NCI-H1048 (cell line): ENCODE results near the gene FAM117A.
A peak's percentile ranks its signal among the peaks of the same experiment; 100 is the strongest.

Experiments used
- DNase-seq: peaks from one replicate; lab custom pipeline; 2025; lab: John Stamatoyannopoulos, UW

Gene FAM117A, protein sequence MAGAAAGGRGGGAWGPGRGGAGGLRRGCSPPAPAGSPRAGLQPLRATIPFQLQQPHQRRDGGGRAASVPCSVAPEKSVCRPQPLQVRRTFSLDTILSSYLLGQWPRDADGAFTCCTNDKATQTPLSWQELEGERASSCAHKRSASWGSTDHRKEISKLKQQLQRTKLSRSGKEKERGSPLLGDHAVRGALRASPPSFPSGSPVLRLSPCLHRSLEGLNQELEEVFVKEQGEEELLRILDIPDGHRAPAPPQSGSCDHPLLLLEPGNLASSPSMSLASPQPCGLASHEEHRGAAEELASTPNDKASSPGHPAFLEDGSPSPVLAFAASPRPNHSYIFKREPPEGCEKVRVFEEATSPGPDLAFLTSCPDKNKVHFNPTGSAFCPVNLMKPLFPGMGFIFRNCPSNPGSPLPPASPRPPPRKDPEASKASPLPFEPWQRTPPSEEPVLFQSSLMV

DNA sequence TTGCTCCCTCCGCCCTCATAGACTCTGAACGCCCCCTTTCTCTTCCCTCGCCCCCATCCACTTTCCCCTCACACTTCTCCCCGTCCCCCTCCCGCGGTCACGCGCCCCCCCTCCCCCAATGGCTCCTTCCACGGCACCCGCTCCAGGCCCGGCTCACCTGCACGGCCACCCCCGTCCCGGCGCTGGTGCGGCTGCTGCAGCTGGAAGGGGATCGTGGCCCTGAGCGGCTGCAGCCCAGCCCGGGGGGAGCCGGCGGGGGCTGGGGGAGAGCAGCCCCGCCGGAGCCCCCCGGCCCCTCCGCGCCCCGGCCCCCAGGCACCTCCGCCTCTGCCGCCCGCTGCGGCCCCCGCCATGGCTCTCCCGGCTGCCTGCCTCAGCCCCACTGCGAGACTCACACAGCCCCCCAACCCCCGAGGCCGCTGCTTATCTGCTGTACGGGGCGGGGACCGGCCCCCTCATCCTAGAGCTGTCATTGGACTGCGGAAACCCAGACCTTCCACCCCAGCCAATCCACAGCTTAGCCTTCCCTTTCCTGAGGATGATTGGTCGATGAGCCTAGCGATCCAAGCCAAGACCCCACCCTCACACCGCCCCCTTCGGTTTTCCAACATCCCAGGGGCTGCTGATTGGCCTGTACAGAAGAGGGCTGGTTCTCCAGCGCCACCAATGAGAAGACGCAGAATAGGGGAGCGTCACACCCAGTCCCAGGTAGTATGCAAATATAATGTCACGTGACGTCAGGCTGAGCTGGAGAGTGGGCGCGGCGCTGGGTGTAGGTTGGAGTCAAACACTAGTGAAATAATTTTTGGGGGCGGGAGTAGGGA is at the start of gene FAM117A:
FAM117A (minus strand) TSS at position 397 of the 824 bp plus-strand sequence; CDS start at position 353, 44 bp downstream.
- DNase-seq, result peak; percentile 98

DNA sequence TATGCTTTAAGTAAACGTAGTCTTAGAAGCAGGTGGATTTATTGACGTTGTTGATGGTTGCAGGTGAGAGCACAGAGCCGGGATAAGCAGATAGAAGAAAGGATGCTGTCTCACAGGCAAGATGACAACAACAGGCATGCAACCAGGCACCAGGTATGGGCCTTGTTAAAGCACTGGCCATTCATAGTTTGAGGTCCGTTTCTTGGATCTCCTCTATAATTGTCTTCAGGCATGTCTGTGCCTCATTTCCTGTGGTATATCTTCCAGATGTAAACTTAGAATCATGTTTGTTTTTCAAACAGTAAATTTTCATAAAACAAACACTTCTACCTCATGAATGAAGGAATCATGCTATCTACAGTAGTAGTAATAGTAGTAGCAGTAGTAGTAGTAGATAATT is 45.1 kb upstream of the FAM117A start:
- no peak for DNase-seq

DNA sequence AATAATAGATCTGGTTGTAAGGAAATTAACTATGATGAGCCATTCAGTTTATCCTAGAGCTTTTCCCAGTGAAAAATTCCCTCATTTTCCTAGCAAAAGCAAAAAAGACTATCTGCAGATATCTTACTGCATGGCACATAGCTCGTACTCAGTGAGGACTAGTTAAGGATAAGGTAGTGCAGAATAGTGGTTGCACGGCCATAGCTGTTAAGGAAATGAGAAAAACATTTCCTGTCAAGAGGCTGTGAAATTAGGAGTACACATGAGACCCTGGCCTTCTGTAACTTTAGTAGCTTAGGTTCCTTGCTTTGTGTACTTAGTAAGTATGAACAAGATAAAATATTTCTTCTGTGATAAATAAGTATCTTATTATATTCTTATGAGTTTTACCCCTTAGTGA is 34.8 kb upstream of the FAM117A start:
- no peak for DNase-seq

DNA sequence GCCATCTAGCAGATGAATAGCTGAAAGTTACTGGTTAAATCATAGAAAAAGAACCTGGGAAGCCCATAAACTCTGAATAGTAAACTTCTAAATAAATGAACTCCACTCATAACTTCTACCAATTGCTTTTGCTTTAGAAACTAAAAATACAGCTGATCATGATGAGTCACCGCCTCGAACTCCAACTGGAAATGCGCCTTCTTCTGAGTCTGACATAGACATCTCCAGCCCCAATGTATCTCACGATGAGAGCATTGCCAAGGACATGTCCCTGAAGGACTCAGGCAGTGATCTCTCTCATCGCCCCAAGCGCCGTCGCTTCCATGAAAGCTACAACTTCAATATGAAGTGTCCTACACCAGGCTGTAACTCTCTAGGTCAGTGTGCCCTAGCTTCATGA is 34.3 kb upstream of the FAM117A start:
- no peak for DNase-seq

DNA sequence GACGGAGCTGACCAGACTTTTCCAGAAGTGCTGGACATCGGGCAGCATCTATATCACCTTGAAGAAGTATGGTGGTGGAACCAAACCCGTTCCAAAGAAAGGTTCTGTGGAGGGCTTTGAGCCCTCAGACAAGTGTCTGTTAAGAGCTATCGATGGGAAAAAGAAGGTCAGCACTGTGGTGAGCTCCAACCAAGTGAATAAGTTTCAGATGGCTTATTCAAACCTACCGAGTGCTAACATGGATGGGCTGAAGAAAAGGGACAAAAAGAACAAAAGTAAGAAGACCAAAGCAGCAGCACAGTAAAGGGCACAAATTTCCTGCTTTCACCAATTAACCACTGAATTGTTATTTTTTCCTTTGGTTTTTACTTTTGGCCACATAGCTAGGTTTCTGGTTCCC is 31.4 kb upstream of the FAM117A start:
- DNase-seq, result no peak

DNA sequence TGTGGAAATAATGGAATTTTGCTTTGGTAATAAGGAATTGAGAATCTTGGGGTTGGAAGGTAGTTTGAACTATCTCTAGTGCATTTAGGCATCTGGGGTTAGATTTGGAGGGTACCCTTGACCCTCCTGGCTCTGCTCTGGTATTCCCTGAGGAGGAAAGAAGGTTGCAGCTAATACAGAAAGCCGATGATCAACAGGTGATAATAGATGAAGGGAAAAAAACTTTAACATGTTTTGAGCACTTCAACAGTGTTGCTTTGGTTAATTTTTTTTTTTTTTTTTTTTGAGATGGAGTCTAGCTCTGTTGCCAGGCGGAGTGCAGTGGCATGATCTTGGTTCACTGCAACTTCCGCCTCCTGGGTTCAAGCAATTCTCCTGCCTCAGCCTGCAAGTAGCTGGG is 29.4 kb upstream of the FAM117A start:
- DNase-seq, result no peak

DNA sequence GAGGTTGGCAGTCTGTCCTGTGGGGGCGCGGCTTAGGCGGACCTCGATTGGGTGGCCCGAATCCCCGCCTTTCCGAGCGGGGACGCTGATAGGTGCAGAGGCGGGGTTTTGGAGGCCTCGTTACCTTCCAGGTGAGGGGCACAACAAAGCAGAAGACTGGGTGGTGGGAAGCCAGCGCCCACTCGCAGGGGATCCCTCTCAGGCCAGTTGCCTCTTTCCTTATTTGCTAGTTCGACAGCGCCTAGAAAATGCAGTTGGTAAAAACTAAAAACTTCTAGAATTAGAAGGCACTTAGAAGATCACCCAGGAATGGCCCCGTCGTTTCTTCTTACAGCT is 25.3 kb upstream of the FAM117A start:
- no peak for DNase-seq

DNA sequence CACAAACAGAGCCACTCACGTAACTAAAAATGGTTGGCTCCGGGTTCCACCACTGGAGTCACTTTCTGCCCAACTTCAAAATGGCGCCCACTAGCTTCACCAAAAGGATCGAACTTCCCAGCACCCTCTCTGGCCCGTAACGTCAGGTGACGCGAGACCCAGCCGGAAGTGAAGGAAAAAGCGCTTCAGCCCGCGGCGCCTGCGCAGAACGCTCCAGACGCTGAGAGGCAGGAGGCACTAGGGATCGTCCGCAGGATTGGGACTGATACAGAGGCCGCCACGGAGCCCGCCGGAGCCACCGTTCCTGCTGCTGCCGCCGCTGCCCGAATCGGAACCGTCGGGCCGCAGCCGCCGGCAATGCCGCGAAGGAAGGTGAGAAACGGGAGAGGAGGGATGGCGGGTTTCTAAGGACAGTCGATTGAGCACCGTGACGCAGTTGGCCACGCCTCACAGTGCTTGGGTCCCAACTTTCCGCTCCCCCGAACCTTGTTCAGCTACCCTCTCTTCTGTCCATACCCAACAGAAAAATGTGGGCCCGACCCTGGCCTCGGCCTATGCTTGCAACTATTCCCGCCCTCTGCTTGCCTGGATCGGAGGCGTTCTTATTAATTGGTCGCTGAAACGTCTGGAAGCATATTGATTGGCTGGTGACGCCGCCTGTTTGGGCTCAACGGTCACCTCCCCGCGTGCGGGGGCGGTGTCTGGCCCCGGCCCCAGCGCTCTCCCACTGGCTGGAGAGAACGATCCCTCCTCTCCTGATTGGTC is 24.7 kb upstream of the FAM117A start, which contains the start of gene KAT7:
KAT7 (plus strand) TSS at position 204 of the 765 bp plus-strand sequence; CDS start at position 358, 154 bp downstream.
- DNase-seq, result peak; percentile 98

DNA sequence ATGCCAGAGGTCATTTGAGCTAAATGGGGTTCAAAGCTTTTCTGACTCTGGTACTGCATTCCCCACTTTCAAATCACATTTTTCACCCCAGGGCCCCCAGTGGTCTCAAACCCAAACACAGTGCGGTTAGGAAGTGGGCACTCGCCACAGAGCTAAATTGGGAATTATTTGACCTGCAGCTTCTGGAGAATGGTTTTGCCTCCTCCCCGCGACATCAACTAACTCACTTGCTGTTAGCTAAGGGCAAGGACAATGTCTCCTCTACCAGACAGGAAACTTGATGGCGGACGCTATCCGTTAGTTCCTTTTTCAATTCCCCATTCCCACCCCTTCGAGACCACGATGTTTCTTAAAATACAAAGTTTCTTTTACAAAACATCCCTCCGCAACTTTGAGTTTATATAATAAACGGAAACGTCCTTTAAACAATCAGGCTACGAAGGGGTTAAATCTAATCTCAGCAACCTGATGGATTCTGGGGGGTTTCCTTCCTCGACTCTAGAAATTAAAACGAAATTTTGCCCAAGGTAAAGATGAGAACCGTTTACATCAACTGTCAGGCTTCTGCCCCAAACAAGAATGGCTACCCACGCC is 24.1 kb upstream of the FAM117A start:
- no peak for DNase-seq

DNA sequence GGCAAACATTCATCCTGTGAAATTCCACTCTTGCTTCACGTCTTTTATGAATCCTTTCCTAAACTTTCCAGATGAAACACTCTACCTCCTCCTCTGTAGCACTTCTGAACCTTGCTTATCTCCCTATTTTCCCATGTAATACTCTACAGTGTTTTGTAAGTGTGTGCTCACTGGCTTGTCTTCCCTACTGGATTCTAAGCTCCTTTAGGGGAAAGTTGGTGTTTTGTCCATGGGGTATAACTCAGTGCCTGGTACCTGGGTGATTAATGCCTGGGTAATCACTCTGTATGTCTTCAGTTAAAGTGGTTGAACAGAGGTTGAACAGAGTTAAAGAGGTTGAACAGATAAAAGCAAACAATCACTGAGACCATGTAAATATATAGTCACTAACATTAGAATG is 20.7 kb upstream of the FAM117A start:
- no peak for DNase-seq

DNA sequence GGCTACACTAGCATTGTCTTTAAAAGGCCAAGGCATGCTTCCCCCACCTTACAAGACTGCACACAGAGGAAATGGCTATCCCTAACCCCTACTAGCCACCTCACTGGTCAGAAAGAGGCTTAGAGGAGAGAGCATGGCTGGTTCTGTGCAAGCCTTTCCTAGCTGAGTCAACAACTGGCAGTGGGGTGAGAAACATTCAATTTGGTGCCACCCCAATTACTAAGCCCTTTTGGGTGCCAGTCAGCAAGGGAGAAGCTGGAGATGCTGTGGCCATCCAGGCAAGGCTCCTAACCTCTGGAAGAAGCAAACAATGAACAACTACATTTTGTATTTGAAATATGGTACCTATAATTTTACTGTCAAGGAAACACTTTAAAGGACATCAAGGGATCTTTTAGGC is 19.9 kb upstream of the FAM117A start:
- no peak for DNase-seq

DNA sequence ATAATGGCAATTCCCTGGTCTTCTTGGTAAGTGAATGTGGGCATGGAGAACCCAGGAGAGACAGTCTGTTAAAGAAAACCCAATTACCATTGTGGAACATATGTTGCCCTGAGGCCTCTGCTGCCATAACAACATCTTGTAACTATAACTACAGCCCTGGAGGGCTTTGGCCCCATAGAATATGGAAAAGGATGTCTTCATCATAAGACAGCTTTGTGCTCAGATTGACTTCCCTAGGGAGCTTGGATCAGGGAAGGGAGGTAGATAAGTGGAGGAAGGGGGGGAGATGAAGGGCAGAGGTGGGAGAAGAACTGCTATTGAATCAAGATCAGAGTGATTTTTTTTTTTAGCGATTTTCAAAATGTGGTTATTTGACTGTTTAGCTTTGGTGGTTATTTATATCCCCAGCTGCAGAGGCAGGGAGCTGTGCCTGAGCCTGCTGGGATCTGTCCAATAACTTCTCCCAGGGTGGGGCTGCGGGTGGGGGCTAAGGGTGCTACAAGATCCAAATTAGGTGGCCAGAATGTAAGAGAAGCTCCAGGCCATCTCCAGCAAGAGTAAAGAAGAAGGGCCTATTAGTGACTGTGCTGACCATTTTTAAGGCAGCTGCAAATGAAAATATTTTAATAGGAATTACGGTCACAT is 19.3 kb upstream of the FAM117A start:
- DNase-seq, result no peak

DNA sequence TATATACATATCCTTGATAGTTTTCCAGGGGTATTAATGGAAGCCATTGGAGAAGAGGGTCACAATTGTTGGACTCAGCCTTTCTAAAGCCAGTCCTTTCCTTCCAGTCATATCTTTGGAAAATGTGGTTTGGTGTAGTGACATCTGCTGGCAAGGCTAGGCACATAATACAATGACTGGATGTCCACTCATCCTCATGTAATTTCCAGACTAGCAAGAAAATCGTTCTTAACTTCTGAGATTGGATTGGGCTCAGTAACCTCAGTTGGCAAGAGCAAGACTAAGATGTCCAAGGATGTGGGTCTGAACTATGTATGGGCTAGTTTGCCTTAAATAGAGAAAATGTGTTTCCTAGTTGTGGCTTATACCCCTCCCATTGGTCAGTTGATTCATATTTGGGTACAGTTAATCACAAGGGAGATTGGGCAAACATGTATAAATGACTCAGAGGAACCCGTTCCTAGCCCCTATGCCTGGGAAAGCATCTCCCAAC is 15.9 kb upstream of the FAM117A start:
- DNase-seq, result no peak

DNA sequence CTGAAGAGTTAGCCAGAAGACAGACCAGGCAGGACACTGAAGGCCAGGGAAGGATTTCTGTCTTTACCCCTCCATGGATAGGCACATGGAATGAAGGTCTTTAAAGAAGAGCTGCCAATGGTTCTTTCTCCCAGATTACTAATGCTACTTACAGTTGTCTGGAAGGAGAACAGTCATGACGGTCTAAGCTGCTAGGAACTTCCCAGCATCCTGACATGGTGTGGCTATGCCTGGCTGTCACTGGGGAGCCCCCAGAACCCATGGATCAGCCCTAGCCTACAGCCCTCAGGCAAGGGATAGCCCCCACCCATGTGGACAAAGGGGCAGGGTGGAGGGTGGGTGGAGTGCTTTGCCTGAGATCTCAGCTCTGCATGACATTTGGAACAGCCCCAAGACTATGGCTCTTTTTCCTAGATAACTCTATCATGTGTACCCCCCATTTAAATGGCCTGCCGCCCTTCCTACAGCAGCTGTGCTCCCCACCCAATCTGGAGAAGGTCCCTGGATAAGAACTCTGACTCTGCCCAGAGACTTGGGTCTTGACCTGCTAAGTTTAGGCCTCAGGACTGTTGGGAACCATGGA is 15.3 kb upstream of the FAM117A start:
- DNase-seq, result no peak

DNA sequence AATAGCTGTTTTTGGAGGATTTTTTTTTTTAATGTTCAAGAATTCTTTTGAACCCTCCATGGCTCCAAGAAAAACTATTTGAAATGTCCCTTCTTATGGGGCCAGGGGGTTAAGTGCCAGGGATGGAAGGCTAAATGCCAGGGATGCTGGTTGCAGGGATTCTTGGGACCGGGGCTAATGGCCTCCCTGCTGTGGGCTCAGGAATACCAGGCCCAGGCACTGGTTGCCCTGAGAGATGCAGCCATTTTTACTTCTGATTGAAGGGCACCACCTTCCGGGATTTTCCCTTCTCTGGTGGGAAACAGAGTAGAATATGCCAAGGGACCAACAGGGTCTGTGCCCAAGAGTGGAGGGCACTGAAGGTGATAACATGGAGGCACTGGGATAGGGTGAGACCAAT is 13.6 kb upstream of the FAM117A start:
- DNase-seq, result no peak

DNA sequence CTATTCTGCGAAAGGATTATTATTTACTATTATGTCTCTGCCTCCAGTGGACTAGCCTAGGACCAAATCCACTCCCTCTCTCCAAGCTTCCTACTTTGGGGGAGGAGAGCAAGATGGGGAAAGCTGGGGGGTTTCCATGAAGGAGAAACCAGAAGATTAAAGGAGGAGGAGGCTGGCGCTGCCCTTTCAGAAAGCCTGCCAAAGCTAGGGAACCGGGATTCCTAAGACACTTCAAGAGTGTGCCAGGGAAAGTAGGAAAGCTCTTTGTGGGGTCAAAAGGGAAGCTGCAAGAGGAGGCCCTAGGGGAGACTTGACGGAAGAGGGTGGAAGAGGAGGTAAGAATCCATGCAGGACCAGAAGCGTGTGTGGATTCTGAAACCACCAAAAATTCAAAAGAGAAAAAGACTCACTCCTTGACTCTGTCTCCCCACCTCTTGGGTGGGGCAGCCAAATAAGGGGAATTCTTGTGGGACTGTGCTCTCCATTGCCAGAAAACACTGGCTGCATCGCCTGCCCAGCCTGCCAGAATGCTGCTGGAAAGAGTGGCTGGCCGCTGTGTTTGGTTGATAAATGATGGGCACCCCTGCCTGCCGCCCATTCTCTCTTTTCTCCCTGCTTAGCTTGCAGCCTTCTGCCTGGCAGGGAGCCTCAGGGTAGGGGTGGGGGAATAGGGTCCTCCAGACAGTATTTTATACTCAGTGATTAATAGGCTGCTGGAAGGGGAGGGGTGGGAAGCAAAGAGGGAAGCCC is 12.8 kb upstream of the FAM117A start:
- DNase-seq, result no peak

DNA sequence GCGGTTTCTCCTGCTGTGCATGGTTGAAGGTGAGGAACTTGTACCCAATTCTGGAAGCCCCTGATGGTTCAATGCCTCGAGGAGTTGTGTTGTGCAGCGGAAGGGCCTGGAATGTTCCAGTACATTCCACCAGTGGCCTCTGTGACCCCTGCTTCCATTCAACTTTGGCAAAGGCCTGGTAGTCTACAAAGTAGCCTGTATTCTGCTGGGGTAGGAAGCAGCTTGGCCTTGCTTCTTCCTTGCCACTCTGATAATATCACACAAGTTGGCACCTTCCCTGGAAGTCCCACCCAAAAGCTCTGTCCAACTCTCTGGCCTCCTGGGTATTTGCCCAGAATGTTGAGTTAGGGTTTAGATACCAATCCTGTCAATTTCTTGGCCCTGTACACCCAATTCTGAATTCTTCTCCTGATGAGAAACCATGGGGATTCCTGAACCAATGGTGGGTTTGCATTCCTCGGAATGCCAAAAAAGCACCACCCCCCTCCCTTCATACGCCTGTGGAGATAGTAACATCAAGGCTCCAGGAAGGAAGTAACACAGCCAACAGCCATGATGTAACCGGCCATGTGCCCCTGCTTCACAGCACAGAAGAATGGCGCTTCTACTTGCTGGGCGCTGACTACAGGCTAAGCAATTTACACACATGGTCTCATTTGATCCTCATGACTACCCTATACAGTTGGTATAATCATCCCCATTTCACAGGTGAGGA is 11.8 kb upstream of the FAM117A start:
- no peak for DNase-seq

DNA sequence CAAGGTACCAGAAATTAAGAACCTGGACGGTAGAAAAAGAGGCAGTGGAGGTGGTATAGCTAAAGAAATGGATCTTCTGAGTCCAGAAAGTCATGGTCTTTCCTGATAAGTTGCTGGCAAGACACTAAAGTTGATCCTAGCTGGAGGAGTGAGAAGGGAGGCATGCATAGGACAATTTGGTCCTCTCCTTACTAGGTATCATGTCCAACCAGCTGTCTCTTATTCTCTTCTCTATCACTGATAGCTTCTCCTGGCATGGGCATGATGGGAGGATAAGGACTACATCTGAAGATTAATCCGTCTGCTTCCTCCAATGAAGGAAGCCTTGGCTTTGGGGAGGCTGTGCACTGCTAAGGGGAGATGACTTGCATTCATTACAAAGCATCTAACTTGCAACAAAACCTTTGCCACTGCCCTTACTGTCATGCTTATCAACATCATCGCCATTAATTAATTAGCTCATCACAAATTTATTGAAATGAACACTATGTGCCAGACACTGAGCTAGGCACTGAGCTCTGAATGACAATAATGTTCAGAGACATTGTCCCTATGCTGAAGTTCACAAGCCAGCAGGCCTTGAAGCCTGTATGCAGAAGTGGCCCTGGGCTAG is 3.1 kb upstream of the FAM117A start:
- no peak for DNase-seq

DNA sequence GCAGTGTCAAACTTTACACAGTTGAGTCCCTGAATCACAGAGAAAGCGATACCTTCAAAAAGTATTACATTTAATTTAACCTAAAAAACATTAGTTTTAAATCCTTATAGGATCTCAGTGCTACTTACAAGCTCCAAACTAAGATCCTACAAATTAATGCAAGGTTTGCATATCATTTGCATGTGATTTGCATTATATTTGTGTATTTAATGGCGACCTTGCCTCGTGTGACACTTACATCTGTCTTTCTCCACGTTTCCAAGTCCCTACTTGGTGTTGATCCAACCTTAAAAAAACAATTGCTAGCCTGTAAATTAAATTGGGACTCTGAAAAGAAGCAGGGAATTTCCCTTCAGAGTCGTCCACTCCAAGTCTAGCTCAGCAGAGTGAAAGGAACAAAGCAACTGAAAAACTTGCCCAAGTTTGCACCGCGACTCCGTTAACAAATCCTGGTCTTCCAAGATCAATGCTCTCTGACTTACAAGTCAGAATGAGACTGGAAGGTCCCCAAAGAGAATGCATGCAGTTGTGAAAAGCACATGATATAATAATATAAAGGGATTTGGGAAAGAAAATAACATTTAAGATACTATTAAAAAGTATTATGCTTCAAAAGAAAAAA is 739 bp upstream of the FAM117A start:
- DNase-seq, result peak; percentile 50
